GM04503 (cell line): ENCODE data around the gene THSD4.
A peak's percentile ranks its signal among the peaks of the same experiment; 100 is the strongest.

Source experiments
- DNase-seq: peaks from one replicate; pipeline ENCODE4 v3.0.0-alpha.2; 2012; ENCODE audit warnings: low read depth

Gene THSD4

DNA sequence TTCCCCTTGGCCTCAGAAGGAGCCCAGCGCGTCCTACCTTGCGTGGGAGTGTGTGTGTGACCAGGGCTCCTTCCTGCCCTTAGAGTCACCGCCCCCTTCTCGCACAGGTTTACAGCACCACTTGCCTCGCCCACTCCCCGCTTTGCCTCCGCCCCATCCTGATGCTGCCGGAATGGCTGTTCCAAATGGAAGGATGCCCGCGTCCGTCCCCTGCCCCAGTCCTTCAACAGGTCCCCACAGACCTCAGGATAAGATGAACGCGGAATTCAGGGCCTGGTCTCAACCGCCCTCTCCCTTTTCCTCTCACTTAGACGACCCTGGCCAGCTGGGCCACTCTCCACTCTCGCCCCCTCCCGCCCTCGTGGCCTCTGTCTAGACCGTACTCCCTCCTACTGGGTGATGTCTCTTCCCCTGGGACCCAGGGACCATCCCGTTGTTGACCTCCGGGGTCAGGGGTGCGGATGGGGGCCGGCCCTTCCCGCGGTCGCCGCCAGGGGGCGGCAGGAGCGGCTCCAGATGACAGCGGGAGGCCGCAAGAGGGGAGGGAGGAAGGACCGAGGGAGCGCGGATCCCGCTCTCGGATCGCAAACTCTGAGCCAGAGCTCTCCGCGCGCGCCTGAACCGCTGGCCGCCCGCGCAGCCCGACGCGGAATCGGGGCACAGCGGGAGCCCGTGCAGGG lies at the start of gene THSD4:
THSD4 (plus strand) TSS at position 585 of the 680 bp plus-strand sequence.
- no peak for DNase-seq

DNA sequence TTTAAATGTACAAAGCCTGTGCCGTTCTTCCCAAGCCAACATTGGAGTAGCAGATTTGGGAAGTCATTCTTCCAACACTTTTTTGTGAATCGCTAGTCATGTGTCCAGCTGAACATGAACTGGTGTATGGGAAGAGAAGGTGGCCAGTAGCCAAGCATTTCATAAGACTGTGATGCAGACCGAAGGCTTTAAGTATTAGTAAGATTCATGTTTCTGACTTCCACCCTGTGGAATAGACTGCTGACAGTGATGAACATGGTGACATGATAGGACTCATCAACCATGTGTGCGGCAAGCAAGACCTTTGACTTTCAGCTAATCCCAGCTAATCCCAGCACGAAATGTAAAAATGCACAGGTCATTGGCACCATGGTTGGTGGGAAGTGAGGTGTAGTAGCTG lies 48.3 kb upstream of the THSD4 start:
- DNase-seq, result no peak

DNA sequence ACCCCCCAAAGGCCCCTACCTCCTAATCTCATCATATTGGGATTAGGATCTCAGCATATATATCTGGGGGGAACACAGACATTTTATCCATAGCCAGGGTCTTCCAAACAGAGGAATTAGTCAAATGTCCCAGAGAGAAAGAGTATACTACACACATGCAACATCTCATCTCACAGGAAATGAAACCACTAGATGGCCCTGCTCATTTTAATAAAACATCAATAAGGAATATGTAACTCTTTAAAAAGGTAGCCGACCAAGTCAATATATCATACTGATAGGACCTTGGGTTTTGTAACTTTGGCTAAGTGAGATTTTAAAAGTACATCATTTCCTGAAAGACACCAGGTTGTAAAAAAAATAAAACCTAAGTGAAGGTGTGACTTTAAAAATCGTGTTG lies 45.6 kb upstream of the THSD4 start:
- DNase-seq, result no peak

GRCh38 chr15:71071529-71071928 lies 43.7 kb upstream of the THSD4 start:
- no peak for DNase-seq

GRCh38 chr15:71072423-71072822 lies 42.8 kb upstream of the THSD4 start:
- DNase-seq, result no peak

DNA sequence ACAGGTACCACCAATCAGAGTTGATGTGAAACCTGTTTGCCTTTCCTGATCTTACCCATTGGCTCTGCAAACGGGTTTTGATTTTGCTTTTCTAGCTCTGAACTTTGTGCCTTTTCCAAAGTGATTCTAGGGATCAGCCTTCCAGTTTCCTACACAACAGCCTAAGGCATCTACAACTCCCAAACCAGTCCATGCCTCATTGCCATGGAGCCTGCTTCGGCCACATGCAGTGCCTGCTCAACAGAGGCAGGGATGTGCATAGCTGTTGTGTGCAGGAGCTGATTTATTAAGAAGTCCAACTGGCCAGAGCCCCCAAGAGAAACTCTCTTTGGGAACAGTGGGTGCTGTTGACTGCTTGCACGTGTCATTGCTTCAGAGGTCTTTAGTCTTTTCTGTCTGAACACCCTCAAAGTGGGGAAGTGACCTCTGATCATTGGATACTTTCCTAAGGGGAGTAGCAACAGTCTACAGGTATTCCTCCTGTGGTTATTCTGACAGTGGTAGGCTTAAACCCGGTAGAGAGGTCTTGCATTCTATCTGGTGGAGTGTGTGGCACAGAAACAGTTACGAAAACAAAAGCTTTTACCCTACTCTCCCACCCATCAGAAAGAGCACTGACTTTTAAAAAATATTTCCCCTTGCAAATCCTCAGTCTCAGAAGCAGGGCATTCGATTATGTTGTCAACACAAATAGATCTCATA lies 36.6 kb upstream of the THSD4 start:
- DNase-seq, result no peak

DNA sequence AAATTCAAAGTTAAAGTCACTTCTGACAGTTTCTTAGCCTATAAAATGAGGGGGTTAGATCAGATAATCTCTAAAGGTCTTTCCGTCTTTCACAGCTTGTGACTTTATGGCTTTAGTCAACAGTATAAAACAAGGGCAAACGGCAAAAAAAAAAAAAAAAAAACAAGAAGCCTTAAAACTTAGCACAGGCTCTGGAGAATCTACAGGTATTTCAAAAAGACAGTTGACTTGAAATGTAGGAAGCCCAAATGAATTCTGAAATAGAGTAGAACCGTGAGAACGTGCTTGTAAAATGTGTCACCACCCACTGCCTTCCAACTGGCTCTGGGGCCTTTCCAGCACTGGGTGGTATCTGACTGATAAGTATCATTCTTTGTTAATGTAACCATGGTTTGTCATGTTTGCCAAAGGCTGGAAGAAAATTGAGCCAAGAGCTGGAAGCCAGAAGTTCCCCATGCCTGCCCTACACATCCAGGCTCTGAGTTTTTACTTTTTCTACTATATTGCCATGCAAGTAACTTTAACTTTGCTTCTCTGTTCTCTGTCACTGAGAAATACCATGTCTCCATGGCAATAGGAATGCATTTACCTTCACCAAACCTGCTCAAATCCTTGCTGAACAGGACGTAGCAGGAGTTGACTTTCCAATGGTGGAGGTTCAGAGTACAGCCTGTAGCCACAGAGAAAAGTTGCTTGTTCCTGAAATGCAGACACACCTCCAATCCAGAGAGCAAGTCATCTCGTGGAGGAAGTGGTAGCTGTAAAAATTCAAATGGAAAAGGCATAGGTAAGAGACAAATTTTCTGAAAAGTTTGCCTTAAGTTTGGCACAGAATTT lies 35.8 kb upstream of the THSD4 start:
- peak; percentile 69 for DNase-seq

DNA sequence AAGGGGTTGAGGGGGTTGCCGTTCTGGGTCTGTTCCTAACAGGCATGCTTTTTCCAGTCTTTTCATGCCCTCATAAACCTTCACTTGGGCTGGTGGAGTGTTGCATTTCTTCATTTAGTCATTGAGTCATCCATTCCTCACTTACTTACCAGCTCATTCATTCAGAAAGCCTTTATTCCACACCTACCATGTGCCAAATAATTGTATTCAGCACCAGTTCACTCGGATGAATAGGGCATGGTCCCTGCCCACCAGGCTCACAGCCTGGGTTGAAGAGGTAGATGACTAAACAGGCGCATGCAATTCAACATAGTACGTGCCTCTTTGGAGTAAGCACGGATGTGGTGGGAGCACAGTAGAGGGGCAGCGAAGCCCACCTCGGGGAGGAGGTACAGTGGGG lies 35.1 kb upstream of the THSD4 start:
- DNase-seq, result no peak

DNA sequence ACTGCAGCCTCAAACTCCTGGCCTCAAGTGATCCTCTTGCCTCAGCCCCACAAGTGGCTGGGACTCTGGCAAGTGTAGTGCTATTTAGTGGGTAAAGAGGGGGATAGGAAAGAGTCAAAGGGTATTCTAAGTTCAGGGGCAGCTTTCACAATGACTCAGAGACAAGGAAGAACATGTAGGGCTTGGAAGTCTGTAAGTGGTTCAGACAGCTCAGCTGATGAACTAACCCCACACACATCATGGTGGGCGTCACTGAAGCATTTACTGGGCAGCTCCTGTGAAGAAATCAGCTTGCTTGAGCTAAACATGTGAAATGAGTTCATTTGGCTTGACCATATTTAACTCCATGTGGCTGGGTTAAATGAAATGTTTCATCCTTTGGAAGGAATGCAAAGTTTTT lies 34.6 kb upstream of the THSD4 start:
- peak; percentile 91 for DNase-seq

GRCh38 chr15:71082803-71083202 lies 32.5 kb upstream of the THSD4 start:
- DNase-seq, result no peak

- no peak for DNase-seq
Measured at GRCh38 chr15:71083349-71083748, 31.9 kb upstream of the THSD4 start.

DNA sequence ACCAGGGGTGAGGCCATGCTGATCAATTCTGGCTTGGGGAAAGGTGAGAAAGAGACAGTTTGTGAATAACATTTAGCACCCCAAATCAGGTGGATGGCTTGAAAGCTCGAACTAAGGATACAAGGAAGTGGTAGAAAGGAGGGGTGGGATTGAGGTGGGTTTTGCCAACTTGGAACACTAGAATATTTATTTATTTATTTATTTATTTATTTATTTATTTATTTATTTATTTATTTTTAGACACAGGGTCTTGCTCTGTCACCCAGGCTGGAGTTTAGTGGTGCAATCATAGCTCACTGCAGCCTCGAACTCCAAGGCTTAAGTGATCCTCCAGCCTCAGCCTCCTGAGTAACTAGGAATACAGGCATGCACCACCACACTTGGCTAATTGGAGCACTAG lies 31.0 kb upstream of the THSD4 start:
- no peak for DNase-seq

GRCh38 chr15:71085809-71086208 lies 29.5 kb upstream of the THSD4 start:
- DNase-seq, result no peak

DNA sequence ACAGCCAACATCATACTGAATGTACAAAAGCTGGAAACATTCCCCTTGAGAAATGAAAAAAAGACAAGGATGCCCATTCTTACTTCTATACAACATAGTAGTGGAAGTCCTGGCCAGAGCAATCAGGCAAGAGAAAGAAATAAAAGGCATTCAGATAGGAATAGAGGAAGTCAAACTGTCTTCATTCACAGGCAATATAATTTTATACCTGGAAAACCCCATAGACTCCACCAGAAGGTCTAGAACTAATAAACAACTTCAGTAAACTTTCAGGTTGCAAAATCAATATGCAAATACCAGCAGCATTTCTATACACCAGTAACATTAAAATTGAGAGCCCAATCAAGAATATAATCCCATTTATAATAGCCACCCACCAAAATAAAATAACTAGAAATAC lies 27.1 kb upstream of the THSD4 start:
- no peak for DNase-seq

GRCh38 chr15:71088683-71089082 lies 26.6 kb upstream of the THSD4 start:
- DNase-seq, result no peak

DNA sequence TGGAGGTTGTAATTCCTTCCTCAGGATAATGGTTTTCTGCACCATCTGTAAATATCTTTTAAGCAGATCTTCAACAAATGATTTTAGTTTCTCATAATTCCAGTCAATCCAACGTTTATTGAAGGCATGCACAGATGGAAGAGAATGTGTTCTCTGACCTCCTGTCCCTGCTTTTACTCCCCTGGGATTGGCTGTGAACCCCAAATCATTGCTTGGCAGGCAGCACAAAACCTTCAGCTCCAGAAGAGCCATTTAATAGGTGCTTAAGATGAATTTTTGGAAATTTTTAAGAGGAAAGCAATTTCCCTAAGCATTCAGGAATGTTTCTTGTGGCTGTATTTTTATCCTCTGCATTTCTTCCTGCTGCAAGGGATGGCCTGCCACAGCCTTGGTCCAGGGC lies 25.5 kb upstream of the THSD4 start:
- no peak for DNase-seq

DNA sequence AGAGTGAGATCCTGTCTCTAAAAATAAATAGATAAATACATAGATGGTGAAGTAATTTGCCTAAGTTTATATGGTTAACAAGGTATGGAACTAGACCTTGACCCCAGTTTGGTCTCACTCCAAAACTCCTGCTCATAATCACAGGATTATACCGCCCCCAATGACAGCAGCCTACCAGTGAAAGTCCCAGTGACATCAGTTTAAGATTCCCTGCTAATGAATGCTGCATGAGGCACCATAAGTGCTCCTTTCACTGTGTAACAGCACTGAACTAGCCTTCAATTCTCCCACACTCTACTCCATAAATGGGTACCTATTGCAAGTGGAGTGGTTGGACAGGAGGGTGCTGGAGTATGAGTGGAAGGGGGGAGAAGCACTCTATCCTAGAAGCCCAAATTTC lies 23.7 kb upstream of the THSD4 start:
- DNase-seq, result no peak

- no peak for DNase-seq
Measured at GRCh38 chr15:71092056-71092600, 23.1 kb upstream of the THSD4 start.

DNA sequence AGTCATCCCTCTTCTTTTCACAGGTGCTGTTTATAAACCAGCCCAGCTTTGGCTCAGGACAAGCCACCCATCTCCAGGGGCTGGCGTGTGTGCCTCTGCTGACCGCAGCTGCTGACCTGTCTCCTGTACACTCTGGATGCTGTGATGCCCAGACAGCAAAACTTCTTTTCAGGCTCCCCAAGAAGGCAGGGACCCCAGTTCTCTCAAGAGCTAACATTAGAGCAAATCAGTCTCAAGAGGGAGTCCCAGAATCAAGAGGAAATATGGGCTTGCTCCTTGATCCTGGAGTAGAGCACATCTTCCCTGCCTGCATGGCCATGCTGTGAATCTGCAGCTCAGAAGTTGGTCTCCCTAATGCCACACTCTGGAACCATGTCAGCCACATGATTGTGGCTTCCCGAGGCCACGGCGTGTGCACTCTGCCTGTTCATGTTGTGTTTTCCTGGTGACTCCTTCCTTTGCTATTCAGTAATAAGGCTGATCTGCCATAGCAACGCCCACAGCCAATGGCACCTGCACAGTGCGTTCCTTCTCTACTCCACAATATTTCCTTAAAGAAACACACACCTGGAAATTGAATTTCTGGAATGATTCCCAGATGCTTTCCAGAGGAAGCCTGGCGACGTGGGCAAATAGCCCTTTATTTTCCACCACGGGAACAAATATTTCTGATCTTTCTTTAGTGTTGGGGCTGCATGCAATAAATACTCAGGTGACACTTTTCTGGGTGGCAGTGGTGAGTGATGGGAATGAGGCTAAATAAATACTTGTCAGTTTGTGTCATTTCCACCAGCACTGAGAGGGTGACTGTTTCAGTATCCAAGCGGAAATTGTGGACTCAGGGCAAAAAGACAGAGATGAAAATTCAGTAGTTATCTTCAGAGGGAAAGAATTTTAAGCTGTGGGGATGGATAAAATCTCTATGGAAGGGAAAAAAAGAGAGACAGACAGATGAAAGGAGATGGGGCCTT lies 21.9 kb upstream of the THSD4 start:
- no peak for DNase-seq

DNA sequence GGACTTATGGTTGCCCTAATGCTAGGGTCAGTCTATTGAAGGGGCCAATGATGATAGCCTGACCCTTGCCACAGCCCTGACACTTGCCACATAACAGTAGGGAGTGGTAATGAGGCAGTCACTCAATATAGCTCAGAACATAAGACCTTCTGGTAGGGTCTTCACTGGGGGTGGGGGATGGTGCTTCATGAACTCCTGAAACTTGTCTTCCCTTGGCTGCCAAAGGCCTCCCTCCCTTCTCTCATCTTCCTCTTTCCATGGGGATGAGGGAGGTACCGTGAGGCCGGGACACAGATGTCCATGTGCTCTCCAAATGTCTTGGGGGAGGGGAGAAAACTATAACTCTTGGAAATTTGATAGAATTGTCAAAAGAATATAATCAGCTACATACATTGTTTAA lies 21.1 kb upstream of the THSD4 start:
- no peak for DNase-seq

DNA sequence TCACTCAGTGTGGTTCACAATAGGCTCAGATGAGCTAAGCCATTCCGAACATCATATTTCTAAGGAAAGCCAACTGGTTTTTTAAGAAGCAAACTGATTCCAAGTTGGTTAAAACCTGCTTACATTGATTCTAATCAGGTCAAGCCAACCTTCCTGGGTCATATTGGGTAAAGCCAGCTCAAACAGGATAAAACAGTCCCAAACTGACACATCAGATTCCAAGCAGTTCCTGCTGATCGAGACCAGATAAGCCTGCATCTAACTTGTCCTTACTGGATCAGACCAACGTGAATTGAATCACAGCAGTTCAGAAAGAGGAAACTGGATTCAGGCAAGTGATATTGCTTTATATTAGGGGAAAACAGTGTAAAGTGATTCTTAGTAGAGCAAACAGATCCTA lies 18.6 kb upstream of the THSD4 start:
- DNase-seq, result no peak

DNA sequence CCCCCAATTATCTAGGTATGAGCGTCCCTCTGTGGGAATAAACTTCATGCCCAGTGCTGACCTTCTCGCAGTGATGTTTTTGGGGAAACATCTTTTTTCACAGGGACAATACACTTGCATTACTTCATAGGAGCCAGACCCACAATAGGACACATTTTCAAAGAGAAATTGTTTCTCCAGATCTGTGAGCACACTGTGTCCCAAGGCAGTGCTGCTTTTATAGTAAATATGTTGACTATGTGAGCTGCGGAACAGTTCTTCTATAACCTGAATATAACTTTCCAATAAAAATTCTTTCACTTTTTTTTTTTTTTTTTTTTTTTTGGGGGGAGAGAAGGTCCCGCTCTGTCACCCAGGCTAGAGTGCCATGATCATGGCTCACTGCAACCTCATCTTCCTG lies 17.4 kb upstream of the THSD4 start:
- no peak for DNase-seq
